A673 (cell line): Measurements from ENCODE around the gene SCG5. TPM values are rescaled to one million over a fixed set of nuclear protein-coding genes. Genes with fewer than 3 reads are reported as not detected.
A peak's percentile ranks its signal among the peaks of the same experiment; 100 is the strongest.

Experiments
- BruUV-seq: library from RNA; stranded (reverse); fragments of 400-500 nt; replicated peaks from 2 replicates; lab custom pipeline; 2021; lab: Mats Ljungman, UMichigan
- CTCF ChIA-PET: fragments of 300-600 bp; sonication (Branson Sonifier 250); formaldehyde crosslinking; loops from one replicate; lab custom pipeline; 2022; ENCODE audit warnings: antibody characterized with exemption; lab: Charles Lee
- POLR2A ChIA-PET: fragments of 300-600 bp; sonication (Branson Sonifier 250); formaldehyde crosslinking; loops from one replicate; lab custom pipeline; 2022; ENCODE audit warnings: antibody characterized with exemption; ENCODE audit not compliant: low non-redundant PET; lab: Charles Lee
- DNase-seq: peaks from one replicate; pipeline ENCODE4 v3.0.0-alpha.2; 2015; ENCODE audit warnings: low spot score
- H3K27ac ChIP-seq: fragments of 200-600 bp; sonication (generic); 2 replicates; pipeline ENCODE4 v1.5.1; 2016; ENCODE audit warnings: mixed run types, low read depth, mild to moderate bottlenecking, mixed read lengths, antibody characterized with exemption, low read length; ENCODE audit not compliant: poor library complexity, severe bottlenecking
- H3K27me3 ChIP-seq: fragments of 200-600 bp; sonication (generic); replicated peaks from 2 replicates; pipeline ENCODE4 v1.6.1; 2017; ENCODE audit warnings: mixed run types, low read depth, mild to moderate bottlenecking, mixed read lengths, antibody characterized with exemption, low read length; ENCODE audit not compliant: insufficient read depth, poor library complexity
- H3K36me3 ChIP-seq: fragments of 200-600 bp; sonication (generic); 2 replicates; pipeline ENCODE4 v1.6.1; 2016; ENCODE audit warnings: mixed run types, mild to moderate bottlenecking, mixed read lengths, antibody characterized with exemption, low read length; ENCODE audit not compliant: insufficient read depth, poor library complexity, severe bottlenecking
- H3K4me1 ChIP-seq: fragments of 200-600 bp; sonication (generic); 2 replicates; pipeline ENCODE4 v1.6.1; 2017; ENCODE audit warnings: mixed run types, mild to moderate bottlenecking, mixed read lengths, antibody characterized with exemption, low read length; ENCODE audit not compliant: insufficient read depth, poor library complexity, severe bottlenecking
- H3K4me3 ChIP-seq: fragments of 200-600 bp; sonication (generic); 2 replicates; pipeline ENCODE4 v1.5.1; 2016; ENCODE audit warnings: low read depth, mixed run types, mild to moderate bottlenecking, mixed read lengths, low read length; ENCODE audit not compliant: poor library complexity, severe bottlenecking
- H3K9me3 ChIP-seq: fragments of 200-600 bp; sonication (generic); 2 replicates; pipeline ENCODE4 v1.6.1; 2016; ENCODE audit warnings: mixed run types, low read depth, mild to moderate bottlenecking, mixed read lengths, antibody characterized with exemption, low read length; ENCODE audit not compliant: poor library complexity, severe bottlenecking
- CTCF ChIP-seq: fragments of 300-800, 200-600 bp; sonication (generic); conservative IDR thresholded peaks from 2 replicates; pipeline ENCODE4 v1.5.1; 2017; ENCODE audit warnings: low read depth, mild to moderate bottlenecking, antibody characterized with exemption, low read length, moderate library complexity, mixed read lengths
- EZH2 ChIP-seq: fragments of 200-600 bp; sonication (generic); IDR thresholded peaks from 2 replicates; pipeline ENCODE4 v1.6.1; 2017; ENCODE audit warnings: borderline replicate concordance, low read depth, mild to moderate bottlenecking, mixed read lengths, antibody characterized with exemption, low read length; ENCODE audit not compliant: poor library complexity, severe bottlenecking
- intact Hi-C: fragments of 100-400 bp; cut with micrococcal nuclease; formaldehyde crosslinking; loops from one replicate; pipeline ENCODE4 v1.10.0; 2022; ENCODE audit not compliant: unreplicated experiment
- total RNA-seq: library from RNA; stranded (reverse); gene quantifications from 2 replicates; pipeline ENCODE4 v1.2.3, GENCODE V29; 2021

Gene SCG5
- total RNA-seq, 1 experiment from 2014 or later, result 3.1 TPM

- ChIA-PET CTCF (no interaction called here), POLR2A (no interaction called here)
- H3K27me3 ChIP-seq, result peaks cover 93% of the 10 kb centered on the region
- intact Hi-C loops, result loop anchor here (5.0 kb wide), 1 partner anchor 35 kb away; no protein-coding TSS in a partner anchor
- H3K27ac ChIP-seq, result no peak within 1 kb of the TSS
- BruUV-seq, result no TSS peak
- DNase-seq, result peak; percentile 30
- no peaks in the 10 kb centered on the region for H3K36me3 ChIP-seq
- peaks cover 7% of the 10 kb centered on the region for H3K4me1 ChIP-seq
- TF ChIP-seq EZH2 (peak; percentile 58), CTCF (no peak)
- H3K9me3 ChIP-seq, result no peaks in the 10 kb centered on the region
- peak within 1 kb of the TSS; percentile 27 for H3K4me3 ChIP-seq
Observed at GRCh38 chr15:32717426-32718226, 76.1 kb downstream of the SCG5 start, which contains the start of gene GREM1. TSS of gene GREM1 (plus strand) at chr15:32718004. CDS start at chr15:32730691, 12,687 bp downstream.

GRCh38 chr15:32718227-32718820, 76.8 kb downstream of the SCG5 start:
- H3K4me1 ChIP-seq, result peaks cover 7% of the 10 kb centered on the region
- DNase-seq, result peak; percentile 5
- no peaks in the 10 kb centered on the region for H3K36me3 ChIP-seq
- ChIA-PET POLR2A (no interaction called here), CTCF (no interaction called here)
- H3K27ac ChIP-seq, result no peak overlapping the region
- H3K4me3 ChIP-seq, result peak overlapping the region; percentile 27
- no peaks in the 10 kb centered on the region for H3K9me3 ChIP-seq
- no TSS peak for BruUV-seq
- peaks cover 98% of the 10 kb centered on the region for H3K27me3 ChIP-seq
- intact Hi-C loops, result loop anchor here (5.0 kb wide), 1 partner anchor 36 kb away; no protein-coding TSS in a partner anchor
- TF ChIP-seq EZH2, result peak; percentile 95
- no peak for TF ChIP-seq CTCF

- peaks cover 98% of the 10 kb centered on the region for H3K27me3 ChIP-seq
- no TSS peak for BruUV-seq
- DNase-seq, result no peak
- H3K27ac ChIP-seq, result no peak overlapping the region
- no peaks in the 10 kb centered on the region for H3K36me3 ChIP-seq
- CTCF ChIA-PET, result no interaction called here
- POLR2A ChIA-PET, result no interaction called here
- H3K4me3 ChIP-seq, result peak overlapping the region; percentile 27
- peaks cover 7% of the 10 kb centered on the region for H3K4me1 ChIP-seq
- intact Hi-C loops, result loop anchor here (5.0 kb wide), 1 partner anchor 37 kb away; no protein-coding TSS in a partner anchor
- TF ChIP-seq EZH2 (peak; percentile 71), CTCF (no peak)
- no peaks in the 10 kb centered on the region for H3K9me3 ChIP-seq
Observed at GRCh38 chr15:32718821-32719716, 77.6 kb downstream of the SCG5 start.
